ENCODE results near the gene TOX2. TPM values are rescaled to one million over a fixed set of nuclear protein-coding genes. Genes with fewer than 3 reads are reported as not detected.

The TOX2 gene
- total RNA-seq, 1 donor from 2014 or later: 0.94 TPM

DNA sequence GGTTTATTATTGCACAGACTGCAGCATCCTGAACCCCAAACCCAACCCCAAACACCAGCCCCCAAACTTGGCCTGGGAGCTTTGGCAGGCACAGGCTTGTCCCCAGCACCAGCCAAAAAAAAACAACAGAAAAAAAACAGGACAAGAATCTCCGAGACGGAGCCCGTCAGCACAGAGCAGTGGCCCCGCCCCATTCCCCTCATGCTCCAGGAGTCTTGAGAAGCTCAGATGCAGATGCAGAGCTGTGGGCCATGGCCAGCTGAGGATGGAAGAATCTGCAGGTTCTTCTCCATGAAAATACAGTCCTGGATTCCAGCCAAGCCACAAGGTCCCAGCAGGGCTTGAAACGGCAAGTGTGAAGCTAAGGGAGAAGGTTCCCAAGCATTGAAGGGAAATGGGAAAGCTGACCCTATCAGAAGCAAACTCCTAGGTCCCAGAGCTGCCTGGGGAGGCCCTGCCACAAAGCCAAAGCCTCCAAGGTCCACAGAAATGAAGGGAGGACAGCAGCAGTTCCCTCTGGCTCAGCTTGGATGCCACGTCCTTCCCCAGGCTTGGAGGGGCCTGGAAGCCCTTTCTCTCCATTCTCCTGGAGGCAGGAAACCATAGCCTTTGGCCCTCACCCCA, 197.2 kb downstream of the TOX2 start:
- Mint-ChIP-seq H3K9me3 (peaks cover 12% of the 10 kb centered on the region), H3K27me3 (ENCODE audit: low read depth) (peaks cover 8% of the 10 kb centered on the region), H3K4me3 (no peak overlapping the region), H3K4me1 (peaks cover 12% of the 10 kb centered on the region), H3K36me3 (no peaks in the 10 kb centered on the region), H3K27ac (no peak overlapping the region)
- peak in 1 of 2 experiments; percentile 39 for DNase-seq (ENCODE audit: low spot score in 2 of 2, unreplicated experiment in 2 of 2)
- TF ChIP-seq, protein P1, sequence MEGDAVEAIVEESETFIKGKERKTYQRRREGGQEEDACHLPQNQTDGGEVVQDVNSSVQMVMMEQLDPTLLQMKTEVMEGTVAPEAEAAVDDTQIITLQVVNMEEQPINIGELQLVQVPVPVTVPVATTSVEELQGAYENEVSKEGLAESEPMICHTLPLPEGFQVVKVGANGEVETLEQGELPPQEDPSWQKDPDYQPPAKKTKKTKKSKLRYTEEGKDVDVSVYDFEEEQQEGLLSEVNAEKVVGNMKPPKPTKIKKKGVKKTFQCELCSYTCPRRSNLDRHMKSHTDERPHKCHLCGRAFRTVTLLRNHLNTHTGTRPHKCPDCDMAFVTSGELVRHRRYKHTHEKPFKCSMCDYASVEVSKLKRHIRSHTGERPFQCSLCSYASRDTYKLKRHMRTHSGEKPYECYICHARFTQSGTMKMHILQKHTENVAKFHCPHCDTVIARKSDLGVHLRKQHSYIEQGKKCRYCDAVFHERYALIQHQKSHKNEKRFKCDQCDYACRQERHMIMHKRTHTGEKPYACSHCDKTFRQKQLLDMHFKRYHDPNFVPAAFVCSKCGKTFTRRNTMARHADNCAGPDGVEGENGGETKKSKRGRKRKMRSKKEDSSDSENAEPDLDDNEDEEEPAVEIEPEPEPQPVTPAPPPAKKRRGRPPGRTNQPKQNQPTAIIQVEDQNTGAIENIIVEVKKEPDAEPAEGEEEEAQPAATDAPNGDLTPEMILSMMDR (IDR thresholded peaks at IDR 0.05; ENCODE audit: unreplicated experiment): no peak

DNA sequence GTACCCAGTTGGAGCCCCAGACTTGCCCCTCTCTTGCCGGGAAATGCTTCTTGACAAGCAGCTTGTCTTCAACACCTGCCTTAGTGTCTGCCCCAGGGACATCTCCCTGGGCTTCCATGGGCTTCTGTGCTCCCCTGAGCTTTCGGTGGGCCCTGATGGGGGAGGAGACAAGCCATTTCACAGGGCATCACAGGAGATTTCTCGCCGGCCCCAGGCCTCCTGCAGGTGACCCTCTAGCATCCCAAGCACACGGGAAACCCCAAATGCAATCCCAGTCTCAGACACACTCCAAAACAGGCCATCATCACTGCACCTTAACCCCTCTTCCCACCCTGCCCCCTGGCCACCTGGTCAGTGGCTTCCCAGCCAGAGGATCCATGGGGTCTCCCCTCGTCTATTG, 197.8 kb downstream of the TOX2 start:
- TF ChIP-seq, protein P1 (IDR thresholded peaks at IDR 0.05; ENCODE audit: unreplicated experiment): no peak
- H3K27me3 Mint-ChIP-seq (ENCODE audit: low read depth): peaks cover 2% of the 10 kb centered on the region
- H3K27ac Mint-ChIP-seq: no peak overlapping the region
- no peak overlapping the region for H3K4me3 Mint-ChIP-seq
- peaks cover 12% of the 10 kb centered on the region for H3K4me1 Mint-ChIP-seq
- no peaks in the 10 kb centered on the region for H3K36me3 Mint-ChIP-seq
- no peak for DNase-seq (ENCODE audit: low spot score in 2 of 2, unreplicated experiment in 2 of 2)
- peaks cover 9% of the 10 kb centered on the region for H3K9me3 Mint-ChIP-seq

- Mint-ChIP-seq H3K4me3 (no peak overlapping the region), H3K9me3 (peaks cover 3% of the 10 kb centered on the region), H3K4me1 (peaks cover 12% of the 10 kb centered on the region), H3K36me3 (no peaks in the 10 kb centered on the region), H3K27me3 (ENCODE audit: low read depth) (no peaks in the 10 kb centered on the region), H3K27ac (no peak overlapping the region)
- TF ChIP-seq, protein P1 (IDR thresholded peaks at IDR 0.05; ENCODE audit: unreplicated experiment): no peak
- DNase-seq (ENCODE audit: low spot score in 2 of 2, unreplicated experiment in 2 of 2): no peak
These were observed 198.4 kb downstream of the TOX2 start for GRCh38 chr20:44112889-44113617.

GRCh38 chr20:44113618-44114376, 199.1 kb downstream of the TOX2 start:
- H3K27ac Mint-ChIP-seq: no peak overlapping the region
- no peak for DNase-seq (ENCODE audit: low spot score in 2 of 2, unreplicated experiment in 2 of 2)
- TF ChIP-seq, protein P1 (IDR thresholded peaks at IDR 0.05; ENCODE audit: unreplicated experiment): no peak

GRCh38 chr20:44115181-44115580, 200.5 kb downstream of the TOX2 start:
- Mint-ChIP-seq H3K4me1 (peaks cover 9% of the 10 kb centered on the region), H3K36me3 (no peaks in the 10 kb centered on the region), H3K27ac (no peak overlapping the region), H3K27me3 (ENCODE audit: low read depth) (no peaks in the 10 kb centered on the region), H3K9me3 (no peaks in the 10 kb centered on the region), H3K4me3 (no peak overlapping the region)
- TF ChIP-seq, protein P1 (IDR thresholded peaks at IDR 0.05; ENCODE audit: unreplicated experiment): no peak
- DNase-seq (ENCODE audit: low spot score in 2 of 2, unreplicated experiment in 2 of 2): peak in 1 of 2 experiments; percentile 19

More at GRCh38 chr20:44113618-44114376, 199.1 kb downstream of the TOX2 start:
- H3K4me1 Mint-ChIP-seq: peaks cover 12% of the 10 kb centered on the region
- H3K4me3 Mint-ChIP-seq: no peak overlapping the region
- H3K9me3 Mint-ChIP-seq: no peaks in the 10 kb centered on the region
- no peaks in the 10 kb centered on the region for H3K36me3 Mint-ChIP-seq
- H3K27me3 Mint-ChIP-seq (ENCODE audit: low read depth): no peaks in the 10 kb centered on the region
